GM12891 (cell line): ENCODE results near the gene MAML2.

Source experiments
- DNase-seq: peaks from one replicate; pipeline ENCODE4 v3.0.0; 2011; ENCODE audit warnings: low spot score; ENCODE audit not compliant: insufficient read length
- FAIRE-seq: peaks from 2 replicates; lab custom pipeline; 2011; peaks lifted over from hg19 to GRCh38; lab: Jason Lieb, UNC
- PAX5 ChIP-seq: IDR thresholded peaks from 2 replicates; pipeline ENCODE4 v1.6.1; 2011; ENCODE audit warnings: low read length, moderate library complexity, mild to moderate bottlenecking; ENCODE audit not compliant: insufficient read depth, severe bottlenecking
- POLR2A ChIP-seq: IDR thresholded peaks from 2 replicates; pipeline ENCODE4 v1.6.1; 2011; ENCODE audit warnings: low read depth, low read length, control low read depth
- POLR2AphosphoS5 ChIP-seq: IDR thresholded peaks from 2 replicates; pipeline ENCODE4 v1.6.1; 2011; ENCODE audit warnings: low read depth, low read length, control low read depth
- POU2F2 ChIP-seq: IDR thresholded peaks from 2 replicates; pipeline ENCODE4 v1.6.1; 2011; ENCODE audit warnings: low read depth, mild to moderate bottlenecking, control low read depth, low read length, moderate library complexity
- SPI1 ChIP-seq: IDR thresholded peaks from 2 replicates; pipeline ENCODE4 v1.6.1; 2011; ENCODE audit warnings: low read depth, low read length, control low read depth
- TAF1 ChIP-seq: IDR thresholded peaks from 2 replicates; pipeline ENCODE4 v1.6.1; 2011; ENCODE audit warnings: low read depth, low read length, control low read depth

Gene MAML2

DNA sequence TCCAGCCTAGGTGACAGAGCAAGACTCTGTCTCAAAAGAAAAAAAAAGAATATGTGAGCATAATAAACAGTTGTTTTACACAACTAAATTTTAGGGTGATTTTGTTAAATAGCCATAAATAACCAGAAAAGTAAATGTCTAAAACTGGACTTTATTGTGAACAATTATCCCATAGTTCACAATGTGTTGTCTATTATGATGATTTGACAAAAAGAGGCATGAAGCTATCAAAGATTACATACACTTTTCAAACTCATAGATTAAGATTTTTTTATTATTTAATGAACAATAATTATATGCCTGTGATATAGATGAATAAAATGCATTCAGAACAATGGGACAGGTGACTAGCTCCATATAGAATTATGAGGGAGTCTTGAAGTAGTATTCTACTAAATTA is 392.1 kb downstream of the MAML2 start:
- DNase-seq (no peak), FAIRE-seq (no peak)
- TF ChIP-seq POU2F2 = no peak
- no peak for TF ChIP-seq SPI1
- TF ChIP-seq TAF1 = no peak
- no peak for TF ChIP-seq POLR2AphosphoS5
- TF ChIP-seq POLR2A = no peak
- no peak for TF ChIP-seq PAX5

DNA sequence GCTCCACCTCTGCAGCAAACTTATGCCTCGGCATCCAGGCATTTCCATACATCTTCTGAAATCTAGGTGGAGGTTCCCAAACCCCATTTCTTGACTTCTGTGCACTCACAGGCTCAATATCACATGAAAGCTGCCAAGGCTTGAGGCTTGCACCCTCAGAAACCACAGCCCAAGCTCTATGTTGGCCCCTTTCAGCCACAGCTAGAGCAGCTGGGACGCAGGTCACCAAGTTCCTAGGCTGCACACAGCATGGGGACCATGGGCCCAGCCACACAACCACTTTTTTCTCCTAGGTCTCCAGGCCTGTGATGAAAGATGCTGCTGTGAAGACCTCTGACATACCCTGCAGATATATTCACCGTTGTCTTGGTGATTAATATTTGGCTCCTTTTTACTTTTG is 394.4 kb downstream of the MAML2 start:
- DNase-seq (no peak), FAIRE-seq (no peak)
- TF ChIP-seq POLR2AphosphoS5 (no peak), TAF1 (no peak), SPI1 (no peak), PAX5 (no peak), POU2F2 (no peak)

DNA sequence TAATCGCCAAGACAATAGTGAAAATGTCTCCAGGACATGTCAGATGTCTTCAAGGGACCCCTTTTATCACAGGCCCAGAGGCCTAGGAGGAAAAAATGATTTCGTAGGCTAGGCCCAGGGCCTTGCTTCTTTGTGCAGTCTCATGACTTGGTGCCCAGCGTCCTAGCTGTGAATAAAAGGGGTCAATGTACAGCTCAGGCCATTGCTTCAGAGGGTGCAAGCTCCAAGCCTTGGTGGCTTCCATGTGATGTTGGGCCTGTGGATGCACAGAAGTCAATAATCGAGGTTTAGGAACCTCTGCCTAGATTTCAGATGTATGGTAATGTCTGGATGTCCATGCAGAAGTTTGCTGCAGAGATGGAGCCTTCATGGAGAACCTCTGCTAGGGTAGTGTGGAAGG is 398.4 kb downstream of the MAML2 start:
- no peak for FAIRE-seq
- TF ChIP-seq PAX5 = no peak
- TF ChIP-seq SPI1 = no peak
- TF ChIP-seq TAF1 = no peak
- no peak for TF ChIP-seq POLR2AphosphoS5
- TF ChIP-seq POLR2A = no peak
- TF ChIP-seq POU2F2 = no peak

DNA sequence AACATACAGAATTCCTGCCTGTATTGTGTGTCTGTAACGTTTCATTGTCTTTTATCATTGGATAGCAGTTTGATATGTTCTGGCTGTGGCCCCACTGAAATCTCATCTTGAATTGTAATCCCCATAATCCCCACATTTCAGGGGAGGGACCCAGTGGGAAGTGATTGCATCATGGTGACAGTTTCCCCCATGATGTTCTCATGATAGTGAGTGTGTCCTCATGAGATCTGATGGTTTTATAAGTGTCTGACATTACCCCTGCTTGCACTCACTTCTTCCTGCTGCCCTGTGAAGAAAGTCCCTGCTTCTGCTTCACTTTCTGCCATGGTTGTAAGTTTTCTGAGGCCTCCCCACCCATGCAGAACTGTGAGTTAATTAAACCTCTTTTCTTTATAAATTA is 399.4 kb downstream of the MAML2 start:
- TF ChIP-seq SPI1 (no peak), POU2F2 (no peak)
- DNase-seq = no peak
- FAIRE-seq = no peak

More for the DNA sequence above, 398.4 kb downstream of the MAML2 start:
- no peak for DNase-seq

DNA sequence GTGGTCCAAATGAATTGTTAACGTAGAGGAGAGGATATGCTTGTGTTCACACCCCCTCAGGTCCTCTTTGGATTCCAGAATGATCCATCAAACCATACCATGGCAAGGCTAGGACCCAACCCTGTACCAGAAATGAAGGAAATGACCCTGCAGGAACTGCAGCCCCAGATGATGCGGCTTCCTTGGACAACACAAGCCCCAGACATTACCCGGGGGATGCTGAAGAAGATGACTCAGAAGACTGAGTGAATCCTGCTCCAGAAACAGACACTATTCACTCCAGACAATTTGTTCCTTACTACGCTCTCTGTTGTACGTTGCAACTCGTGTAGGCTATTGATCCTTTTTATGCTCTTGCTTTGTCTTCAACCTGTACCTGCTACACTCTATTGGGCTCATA is 403.9 kb downstream of the MAML2 start:
- FAIRE-seq = no peak
- no peak for DNase-seq
- no peak for TF ChIP-seq SPI1
- TF ChIP-seq TAF1 = no peak
- TF ChIP-seq POLR2A = no peak
- TF ChIP-seq POLR2AphosphoS5 = no peak
- TF ChIP-seq PAX5 = no peak
- no peak for TF ChIP-seq POU2F2

DNA sequence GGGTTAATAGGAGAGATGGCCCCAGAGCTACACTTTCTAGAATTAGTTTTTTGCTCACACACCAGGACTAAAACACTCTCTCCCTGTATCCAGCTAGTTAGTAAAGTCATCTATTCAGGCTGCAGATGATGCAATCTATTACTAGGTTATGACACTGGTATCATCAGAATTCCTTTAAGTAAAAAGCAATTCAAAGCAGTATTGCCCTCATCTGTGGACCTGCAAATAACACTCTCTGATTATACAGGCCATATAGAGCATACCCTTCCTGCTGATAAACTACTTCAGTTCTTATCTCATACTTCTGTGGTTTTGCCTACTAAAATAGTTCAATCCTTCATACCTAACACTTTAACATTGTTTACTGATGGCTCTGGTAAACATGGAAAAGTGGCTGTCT is 405.6 kb downstream of the MAML2 start:
- TF ChIP-seq POU2F2 = no peak
- no peak for TF ChIP-seq TAF1
- TF ChIP-seq SPI1 = no peak
- TF ChIP-seq POLR2A = no peak
- no peak for TF ChIP-seq POLR2AphosphoS5
- no peak for TF ChIP-seq PAX5
- no peak for DNase-seq
- FAIRE-seq = no peak

DNA sequence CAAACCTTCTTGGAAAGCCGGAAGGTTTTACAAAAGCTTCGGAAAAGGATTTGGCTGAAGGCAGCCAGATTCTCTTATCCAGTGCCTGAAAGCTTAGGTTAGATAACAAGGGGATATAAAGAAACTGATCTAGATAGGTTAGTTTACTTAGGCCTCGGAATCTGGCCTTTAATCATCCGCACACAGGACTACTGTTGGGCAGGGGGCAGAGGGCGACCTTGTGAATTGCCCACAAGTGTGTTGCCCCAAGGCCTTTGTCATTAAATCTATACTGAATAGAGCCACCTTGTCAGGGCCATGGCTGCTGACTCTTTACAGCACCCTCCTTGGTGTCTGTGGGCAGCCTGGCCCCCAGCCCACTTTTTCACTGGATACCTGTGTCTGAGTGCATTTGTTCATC is 409.4 kb downstream of the MAML2 start:
- no peak for FAIRE-seq
- DNase-seq = no peak
- TF ChIP-seq POLR2A (no peak), POLR2AphosphoS5 (no peak), SPI1 (no peak), PAX5 (no peak), TAF1 (no peak), POU2F2 (no peak)

DNA sequence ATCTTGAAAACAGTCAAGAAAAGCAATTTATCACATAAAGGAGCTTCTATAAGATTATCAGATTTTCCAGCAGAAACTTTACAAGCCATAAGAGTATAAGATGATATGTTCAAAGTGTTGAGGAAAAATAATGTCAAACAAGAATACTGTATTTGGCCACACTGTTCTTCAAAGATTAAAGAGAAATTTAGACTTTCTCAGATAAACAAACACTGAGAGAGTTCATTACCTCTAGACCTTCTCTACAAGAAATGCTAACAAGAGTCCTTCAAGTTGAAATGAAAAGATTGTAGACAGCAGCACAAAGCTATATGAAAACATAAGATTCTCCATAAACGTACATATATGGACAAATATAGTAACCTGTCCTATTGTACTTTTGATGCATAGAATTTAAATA is 411.1 kb downstream of the MAML2 start:
- no peak for TF ChIP-seq POU2F2
- no peak for TF ChIP-seq SPI1
- TF ChIP-seq TAF1 = no peak
- no peak for TF ChIP-seq POLR2AphosphoS5
- TF ChIP-seq PAX5 = no peak
- TF ChIP-seq POLR2A = no peak
- DNase-seq = no peak
- FAIRE-seq = no peak

DNA sequence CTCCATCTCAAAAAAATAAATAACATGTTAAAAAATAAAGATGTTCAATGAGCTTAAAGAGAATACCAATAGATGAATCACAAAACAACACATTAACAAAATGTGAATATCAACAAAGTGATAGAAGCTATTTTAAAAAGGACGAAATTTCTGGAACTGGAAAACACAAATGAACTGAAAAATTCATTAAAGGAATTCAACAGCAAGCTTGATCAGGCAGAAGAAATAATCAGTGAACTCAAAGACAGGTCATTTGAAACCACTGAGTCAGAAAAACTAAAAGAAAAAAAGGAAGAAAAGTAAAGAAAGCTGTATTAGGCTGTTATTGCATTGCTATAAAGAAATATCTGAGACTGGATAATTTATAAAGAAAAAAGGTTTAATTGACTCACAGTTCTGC is 412.0 kb downstream of the MAML2 start:
- DNase-seq (no peak), FAIRE-seq (no peak)
- no peak for TF ChIP-seq PAX5
- no peak for TF ChIP-seq POLR2AphosphoS5
- TF ChIP-seq SPI1 = no peak
- TF ChIP-seq POLR2A = no peak
- TF ChIP-seq POU2F2 = no peak
- no peak for TF ChIP-seq TAF1

DNA sequence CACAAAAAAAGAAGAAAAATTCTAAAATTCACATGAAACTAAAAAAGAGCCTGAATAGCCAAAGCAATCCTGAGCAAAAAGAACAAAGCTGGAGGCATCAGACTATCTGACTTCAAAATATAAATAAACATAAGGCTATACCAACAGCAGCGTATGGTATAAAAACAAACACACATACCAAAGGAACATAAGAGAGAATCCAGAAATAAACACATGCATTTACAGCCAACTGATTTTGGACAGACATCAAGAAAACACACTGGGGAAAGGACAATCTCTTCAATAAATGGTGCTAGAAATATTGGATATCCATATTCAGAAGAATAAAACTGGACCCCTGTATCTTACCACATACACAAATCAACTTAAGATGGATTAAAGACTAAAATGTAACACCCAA is 416.3 kb downstream of the MAML2 start:
- DNase-seq (no peak), FAIRE-seq (no peak)
- no peak for TF ChIP-seq PAX5
- TF ChIP-seq POLR2AphosphoS5 = no peak
- no peak for TF ChIP-seq TAF1
- TF ChIP-seq POU2F2 = no peak
- no peak for TF ChIP-seq POLR2A
- TF ChIP-seq SPI1 = no peak
